ENCODE data around the gene VDAC1.
A peak's percentile ranks its signal among the peaks of the same experiment; 100 is the strongest.
"Not testable (repeated sequence)": the region's sequence is repeated elsewhere in the genome, so short reads cannot be mapped to it uniquely, and the experiment has no call there.

VDAC1 gene

DNA sequence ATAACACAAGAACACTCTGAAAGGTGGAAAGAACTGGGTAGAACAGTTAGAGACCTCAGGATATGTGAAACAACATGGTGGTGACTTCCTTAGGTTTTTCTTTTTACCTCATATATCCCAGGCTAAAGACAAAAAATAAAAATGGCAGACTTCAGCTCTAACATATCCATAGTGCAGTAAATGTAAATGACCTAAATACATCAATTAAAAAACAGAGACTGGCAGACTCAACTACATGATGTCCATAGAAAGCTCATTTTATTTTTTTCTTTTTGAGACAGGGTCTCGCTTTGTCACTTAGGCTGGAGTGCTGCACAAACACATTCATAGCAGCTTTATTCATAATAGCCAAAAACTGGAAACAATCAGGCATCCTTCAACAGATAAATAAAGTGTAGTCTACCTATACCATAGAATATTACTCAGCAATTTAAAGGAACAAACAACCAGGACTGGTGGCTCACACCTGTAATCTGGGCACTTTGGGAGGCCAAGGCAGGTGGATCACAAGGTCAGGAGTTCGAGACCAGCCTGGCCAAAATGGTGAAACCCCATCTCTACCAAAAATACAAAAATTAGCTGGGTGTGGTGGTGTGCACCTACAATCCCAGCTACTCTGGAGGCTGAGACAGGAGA is 41.2 kb downstream of the VDAC1 start:
- DNase-seq = no peak

DNA sequence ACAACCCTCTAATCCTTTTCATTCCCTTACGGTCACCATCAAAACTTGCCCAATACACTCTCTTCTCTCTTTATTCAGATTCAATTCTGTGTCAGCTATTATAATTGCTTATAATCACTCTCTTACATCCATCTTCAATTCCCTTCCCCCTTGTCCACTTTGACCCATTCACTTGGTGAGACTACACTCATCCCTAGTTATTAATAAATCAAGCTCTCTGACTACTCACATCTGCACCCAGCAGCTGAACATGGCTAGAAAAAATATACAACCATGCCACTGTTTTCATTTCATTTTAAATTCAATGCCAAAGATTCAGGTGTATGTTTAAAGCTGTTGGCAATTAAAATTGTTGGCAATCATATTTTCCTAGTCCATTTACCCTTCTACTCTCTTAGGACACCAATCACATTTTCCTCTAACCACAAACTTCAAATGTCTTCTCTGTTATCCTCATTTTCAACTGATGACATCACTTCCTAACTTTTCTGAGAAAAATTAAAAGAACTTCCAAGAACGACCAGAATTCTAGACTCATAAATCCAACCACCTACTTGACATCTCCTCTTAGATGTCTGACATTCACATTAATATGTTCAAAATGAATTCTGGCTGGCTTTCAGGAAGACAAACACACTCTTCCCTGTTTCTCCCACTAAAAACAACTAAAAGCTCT is 41.8 kb downstream of the VDAC1 start:
- DNase-seq = no peak

DNA sequence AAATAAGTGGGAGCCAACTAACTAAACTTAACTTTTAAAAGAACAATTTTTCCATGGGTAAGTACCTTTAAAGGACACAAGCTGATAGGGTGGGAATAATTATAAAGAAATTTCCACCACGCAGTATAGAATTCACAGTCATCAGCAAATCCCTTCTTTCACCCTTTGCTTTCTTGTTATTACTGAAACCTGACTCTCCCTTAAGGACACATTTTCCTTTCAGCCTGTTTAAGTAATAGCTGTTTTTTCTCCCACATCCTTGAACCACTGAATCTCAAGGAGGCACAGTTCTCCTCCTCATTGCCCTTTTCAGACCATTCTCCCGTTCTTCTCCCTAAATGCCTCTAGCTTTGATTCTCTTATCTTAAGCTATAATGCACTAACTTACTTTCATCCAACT is 42.6 kb downstream of the VDAC1 start:
- DNase-seq = no peak

DNA sequence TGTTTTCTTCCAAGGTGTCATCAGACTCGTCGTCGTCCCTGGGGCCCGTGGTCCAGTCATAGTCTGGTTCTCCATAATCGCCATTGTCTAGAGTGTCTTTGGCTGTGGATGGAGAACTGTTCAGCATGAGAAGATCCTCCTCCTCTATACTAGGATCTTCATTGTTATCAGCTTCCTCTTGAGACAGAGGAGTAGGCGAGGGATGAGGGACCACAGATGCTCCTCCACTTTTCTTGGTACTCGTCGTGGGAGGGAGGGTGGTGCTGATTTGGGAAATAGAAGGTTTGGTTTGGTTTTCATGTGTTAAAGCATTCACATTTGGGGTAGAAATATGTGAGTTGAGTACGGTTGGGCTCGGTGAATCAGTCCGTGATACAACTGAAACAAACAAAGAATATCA is 45.1 kb downstream of the VDAC1 start:
- no peak for DNase-seq

DNA sequence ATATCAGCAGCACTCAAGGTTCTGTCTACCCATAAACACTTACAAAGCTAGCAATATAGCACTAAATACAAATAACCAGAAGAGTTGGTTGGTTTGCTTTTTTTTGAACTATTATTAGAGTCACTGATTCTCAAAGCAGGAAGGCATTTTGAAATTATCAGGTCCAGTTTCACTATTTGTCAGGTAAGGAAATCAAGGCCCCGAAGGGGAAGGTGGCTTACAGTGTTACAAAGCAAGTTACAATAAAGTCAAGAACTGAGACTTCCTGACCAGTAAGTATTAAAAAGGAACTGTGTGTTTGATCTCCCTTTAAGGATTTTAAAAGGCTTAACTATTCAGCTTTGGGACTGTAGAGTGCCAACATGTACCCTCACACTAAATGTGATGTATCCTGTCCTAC is 47.2 kb downstream of the VDAC1 start:
- DNase-seq = no peak

DNA sequence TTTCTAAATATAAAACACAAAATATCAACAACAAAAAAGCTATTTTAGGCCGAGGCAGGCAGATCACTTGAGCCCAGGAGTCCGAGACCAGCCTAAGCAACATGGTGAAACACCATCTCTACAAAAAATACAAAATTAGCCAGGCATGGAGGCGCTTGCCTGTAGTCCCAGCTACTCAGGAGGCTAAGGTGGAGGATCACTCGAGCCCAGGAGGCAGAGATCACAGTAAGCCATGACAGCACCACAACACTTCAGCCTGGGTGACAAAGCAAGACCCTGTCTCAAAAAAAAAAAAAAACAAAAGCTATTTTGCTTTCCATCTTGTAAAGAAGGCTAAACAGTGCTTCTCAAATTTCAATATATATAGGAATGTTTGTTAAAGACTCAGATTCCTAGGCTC is 47.7 kb downstream of the VDAC1 start:
- DNase-seq = no peak

DNA sequence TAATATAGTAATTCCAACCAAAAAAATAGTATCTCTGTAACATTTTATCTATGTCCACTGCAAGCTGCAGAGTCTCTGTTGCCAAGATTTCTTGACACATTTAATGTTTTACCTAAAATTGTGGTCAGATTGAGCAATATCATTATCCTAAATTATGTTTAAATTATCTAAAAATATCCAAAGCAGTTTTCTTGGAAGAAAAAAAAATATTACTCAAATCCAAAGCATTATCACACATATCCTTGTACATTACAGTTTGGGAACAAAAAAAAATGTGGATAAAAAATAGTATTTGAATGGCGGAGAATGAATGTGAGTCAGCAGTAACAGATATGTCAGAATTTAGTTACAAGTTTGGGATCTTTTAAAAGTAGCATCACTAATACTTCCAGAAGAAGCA is 48.6 kb downstream of the VDAC1 start:
- not testable (repeated sequence) for DNase-seq

DNA sequence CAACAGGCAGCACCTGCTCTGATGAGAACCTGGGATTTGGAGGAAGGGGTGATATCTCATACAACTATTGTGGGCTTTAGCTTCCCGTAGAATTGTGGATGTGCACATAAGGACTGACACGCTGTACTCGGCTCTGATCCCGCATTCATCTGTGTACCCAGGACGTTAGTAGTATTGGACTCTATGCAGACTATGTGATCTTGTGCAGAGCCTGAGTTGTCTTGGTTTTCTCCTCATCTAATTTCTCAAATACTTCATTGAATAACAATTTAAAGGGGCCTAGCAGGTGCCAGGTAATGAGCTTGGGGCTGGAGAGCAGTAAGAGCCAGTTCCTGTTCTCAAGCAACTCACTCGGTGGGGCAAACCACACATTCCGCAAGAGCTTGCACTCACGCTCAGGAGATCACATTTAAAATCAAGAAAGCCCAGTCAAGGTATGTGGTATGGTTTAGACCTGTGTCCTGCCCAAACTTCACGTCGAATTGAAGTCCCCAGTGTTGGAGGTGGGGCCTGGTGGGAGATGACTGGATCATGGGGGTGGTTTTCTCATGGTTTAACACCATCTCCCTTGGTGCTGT is 51.1 kb downstream of the VDAC1 start:
- no peak for DNase-seq

DNA sequence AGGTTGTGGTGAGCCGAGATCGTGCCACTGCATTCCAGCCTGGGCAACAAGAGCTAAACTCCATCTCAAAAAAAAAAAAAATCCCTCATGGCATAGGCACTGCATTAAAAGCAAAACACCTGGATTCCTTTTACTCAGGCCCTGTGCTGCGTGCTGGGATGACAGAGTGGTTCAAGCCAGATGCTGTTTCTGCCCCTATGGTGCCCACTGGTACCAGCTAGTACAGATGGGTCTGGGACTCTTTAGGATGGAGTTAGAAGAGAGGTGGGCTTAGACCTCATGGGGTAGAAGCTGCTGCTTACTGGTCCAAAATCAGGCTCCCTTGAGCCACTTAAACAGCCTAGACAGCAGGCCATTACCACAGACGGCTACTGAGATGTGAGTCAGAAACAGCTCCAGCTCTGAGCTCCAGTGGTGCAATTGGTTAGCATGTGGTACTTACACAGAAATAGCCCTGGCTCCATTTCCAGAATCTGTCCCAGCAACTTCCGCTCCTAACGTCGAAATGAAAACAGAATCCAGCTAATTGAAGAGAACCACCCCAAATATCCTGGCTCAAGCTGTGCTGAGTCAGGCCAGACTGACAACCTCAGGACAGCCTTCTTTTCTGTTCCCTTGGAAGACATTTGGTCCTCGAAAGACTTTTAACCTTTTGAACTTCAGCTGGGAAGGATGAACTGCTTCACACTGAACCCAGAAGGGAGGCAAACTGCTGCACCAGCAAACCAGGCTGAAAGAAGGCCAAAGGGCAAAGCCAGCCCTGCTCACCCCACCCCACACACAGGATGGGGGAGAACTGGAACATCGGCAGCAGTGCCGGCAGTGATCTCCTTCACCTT is 51.8 kb downstream of the VDAC1 start:
- DNase-seq = no peak

DNA sequence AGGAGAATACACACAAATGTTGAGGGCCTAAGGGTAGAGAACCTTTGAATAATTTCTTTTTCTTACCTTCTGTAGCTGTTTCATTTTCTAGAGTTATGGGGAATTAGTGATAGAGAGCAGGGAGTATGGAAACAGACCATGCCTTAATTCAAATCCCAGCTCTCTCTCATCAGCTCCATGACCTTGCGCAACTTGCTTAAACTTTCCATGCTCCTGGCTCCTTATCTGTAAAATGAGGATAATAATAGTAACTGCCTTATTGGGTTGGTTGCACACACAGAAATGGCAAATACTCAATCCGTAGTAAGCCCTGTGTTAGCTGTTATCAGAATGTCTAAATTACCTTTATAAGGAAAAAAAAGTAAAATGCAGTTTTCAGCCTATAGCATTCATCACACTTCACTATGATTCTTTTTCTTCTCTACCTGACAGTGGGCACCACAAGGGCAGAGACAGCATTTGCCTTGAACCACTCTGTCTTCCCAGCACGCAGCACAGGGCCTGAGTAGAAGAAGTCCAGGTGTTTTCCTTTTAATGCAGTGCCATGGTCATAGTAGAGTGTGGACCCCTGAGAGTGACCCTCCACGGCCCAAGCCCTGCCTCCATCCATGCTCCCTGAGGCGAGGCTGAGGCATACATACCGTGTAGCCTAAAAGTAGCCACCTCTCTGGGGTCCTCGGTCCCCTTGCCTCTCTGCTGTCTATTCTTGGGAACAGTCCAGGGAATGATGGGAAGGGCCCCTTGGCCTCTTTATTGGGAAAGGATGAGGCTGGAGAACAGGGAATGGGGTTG is 53.8 kb downstream of the VDAC1 start:
- DNase-seq = no peak

DNA sequence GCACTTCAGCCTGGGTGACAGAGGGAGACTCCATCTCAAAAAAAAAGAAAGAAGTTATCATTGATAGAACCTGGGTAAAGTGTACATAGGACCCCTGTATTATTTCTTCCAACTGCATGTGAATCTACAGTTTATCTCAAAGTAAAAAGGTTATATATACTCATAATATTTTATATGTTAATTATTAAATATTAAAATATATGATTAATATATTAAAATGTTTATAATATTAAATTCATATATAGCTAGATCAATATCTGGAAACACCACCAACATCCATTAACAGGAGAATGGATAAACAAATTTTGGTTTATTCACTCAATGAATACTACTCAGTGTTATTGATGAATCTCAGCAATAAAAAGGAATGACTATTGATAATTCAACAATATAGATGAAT is 56.1 kb downstream of the VDAC1 start:
- DNase-seq = no peak

DNA sequence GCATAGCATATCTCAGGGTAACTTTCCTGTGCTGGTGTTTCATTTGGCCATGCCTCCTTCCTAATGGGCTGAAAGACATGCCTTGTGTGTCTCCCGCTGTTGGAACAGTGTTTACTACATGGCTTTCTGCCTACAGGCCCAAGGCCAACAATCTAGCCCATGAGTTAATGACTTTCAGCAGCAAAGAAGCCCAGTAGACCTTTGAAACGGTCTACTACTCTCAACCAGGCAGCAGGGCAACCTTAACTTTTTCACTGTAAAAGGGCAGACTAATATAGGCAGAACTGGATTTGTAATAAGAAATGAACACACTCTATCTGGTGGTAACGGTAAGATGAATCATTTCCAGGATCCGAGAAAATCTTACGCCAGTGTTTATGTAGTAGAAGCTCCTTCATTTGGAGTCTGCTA is 57.3 kb downstream of the VDAC1 start:
- no peak for DNase-seq

DNA sequence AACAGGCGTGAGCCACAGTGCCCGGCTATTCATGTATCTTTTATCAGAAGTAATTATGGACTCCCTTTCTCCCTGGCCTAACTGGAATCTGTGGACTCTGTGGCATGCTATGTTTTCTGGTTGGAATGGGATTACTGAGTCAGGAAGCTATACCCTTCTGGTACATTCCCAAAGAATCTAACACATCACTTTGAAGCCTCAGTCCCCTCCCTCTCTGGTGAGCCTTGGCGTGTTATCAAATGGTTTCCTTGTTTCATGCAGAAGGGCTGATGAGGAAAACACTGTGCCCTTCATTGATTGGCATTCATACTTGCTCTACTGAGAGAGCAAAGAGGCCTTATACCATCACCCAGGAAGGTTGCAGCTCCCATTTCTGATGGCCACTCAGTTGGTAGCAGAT is 59.2 kb downstream of the VDAC1 start:
- DNase-seq = no peak

DNA sequence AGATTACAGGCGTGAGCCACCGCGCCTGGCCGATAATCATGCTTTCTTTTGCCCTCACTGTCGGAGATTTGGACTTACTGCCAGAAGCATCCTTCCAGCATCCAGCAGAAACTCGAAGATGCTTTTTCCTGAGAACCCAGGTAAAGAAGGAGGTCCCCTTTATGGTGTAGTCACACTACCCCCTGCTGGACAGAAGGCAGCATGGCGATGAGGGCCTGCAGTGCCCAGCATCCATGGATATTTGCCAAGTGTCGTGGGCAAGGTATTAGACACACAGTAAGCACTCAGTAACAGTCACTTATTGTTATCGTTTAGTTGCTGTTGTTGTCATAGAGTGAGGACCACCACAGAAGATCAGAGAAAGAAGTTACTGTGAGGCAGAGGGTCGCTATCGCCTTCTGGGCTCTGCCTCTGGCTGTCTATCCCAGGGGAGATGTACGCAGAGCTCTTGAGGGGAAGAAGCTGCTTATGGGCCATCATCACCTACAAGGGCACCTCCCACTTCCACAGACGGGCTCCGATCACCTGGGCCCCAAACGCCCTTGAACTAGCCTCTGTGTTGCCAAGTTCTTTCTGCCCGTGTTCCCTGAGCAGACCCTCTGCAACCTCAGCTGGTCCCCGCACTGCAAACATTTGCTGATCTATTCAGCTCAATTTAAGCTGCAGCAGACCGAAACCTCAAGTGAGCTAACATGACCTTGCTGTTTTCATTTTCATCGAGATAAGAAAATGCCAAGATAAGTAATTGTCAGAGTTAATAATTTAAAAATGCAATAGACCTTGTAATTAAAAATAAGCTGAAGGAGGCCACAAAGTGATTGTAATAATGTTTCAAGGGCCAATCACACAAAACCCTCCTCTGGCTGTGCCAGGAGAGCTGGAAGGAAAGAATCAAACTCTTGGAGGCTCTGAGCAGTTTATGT is 60.3 kb downstream of the VDAC1 start:
- peak; percentile 31 for DNase-seq

DNA sequence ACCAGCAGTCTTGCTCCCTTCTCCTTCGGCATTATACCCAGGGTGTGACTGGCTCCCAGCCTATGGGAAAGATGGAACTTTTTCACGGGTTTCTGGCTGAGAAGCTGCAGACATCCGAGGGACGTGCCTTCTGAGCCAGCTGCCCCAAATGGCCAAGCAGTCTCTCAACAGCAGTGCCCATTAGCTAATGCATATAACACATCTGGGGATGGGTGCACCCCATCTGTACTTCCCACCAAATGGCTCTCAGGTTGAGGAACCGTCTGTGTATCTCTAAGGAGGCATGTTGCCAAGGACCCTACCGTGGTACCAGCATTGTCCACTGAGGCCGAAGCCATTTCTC is 61.3 kb downstream of the VDAC1 start:
- DNase-seq = no peak

DNA sequence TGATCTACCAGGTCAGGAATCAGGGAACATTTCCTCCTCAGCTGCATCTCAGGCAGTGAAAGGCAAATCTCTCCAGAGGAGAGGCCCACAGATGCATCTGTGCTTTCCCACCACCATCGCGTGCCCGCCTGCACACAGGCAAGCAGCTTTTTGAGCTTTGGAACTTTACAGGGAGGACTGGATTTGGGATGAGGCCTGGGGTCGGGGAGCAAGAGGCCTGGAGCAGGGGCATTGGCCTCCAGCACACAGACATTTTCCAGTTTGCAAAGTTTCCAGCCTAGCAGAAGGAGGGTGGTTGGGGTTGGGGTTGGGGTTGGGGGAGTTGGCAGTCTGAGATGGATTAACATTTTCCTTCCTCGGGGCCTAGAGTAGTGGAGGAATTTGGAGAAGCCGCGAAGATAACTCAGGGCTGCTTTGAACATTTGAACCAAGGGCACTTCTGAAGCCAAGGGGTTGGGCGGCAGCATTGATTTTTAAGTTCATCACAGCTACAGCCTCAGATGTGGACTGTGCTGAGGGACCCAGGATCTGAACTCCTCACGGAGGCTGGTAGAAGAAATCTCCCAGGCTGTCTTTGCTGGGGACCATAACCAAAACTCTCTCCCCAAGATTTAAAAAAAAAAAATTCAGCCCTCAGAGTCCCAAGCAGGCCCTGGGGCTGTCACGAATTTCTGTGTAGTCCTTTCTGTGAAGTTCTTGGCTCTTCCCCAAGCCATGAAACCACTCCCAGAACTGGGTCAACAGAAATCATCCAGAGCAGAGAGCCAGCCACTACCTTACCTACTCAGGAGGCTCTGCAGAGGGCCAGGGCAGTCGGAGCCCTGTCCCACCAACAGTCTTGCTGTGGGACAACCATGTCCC is 61.9 kb downstream of the VDAC1 start:
- no peak for DNase-seq

DNA sequence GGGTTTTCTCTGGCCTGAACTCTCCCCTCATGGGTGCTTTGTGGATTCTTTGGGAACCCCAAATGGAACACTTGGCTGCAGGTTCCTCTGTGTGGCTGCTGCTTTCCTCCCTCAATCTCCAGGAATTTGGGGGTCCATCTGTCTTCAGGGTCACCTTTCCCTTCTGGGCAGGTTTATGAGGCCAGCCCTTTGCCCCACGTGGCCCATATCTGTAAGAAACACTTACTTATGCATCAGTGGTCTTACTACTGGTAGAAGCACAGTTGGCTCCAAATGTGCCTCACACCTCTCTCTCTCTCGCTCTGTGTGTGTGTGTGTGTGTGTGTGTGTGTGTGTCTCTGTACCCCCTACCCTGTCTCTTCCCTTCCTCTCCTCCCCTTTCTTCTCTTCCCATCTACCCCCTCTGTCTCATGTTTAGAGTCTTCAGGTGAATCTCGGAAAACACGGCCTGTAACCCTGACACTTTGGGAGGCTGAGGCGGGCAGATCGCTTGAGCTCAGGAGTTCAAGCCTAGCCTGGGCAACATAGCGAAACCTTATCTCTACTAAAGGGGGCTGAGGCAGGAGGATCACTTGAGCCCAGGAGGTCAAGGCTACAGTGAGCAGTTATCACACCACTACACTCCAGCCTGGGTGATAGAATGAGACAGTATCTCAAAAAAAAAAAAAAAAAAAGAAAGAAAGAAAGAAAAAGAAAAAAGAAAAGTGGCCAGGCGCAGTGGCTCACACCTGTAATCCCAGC is 63.1 kb downstream of the VDAC1 start:
- no peak for DNase-seq

DNA sequence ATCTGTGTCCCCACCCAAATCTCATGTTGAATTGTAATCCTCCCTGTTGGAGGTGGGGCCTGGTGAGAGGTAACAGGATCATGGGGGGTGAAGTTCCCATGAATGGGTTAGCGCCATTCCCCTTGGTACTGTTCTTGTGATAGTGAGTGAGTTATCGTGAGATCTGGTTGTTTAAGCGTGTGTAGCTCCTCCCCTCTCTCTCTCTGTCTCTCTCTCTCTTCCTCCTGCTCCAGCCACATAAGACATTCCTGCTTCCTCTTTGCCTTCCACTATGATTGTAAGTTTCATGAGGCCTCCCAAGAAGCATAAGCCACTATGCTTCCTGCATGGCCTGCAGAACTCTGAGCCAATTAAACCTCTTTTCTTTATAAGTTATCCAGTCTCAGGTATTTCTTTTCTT is 65.1 kb downstream of the VDAC1 start:
- no peak for DNase-seq

DNA sequence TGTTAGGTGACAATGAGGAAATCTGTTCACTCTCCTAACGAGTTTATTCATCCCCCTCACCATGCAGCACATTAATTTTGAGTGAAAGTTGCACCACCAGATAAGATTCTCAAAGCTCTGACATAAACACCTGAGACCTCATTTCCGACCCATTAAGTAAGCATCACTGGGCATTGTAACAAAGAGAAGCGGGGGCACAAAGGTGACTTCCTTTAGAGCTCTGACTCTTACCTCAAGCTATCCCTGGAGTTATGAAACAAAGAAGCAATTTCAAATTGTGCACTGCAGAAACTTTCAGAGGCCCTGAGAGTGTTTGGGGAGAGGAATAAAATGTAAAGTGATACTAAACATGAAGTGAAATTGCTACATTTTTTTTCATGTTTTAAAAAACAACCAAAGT is 65.8 kb downstream of the VDAC1 start:
- DNase-seq = no peak

All from CD4-positive, alpha-beta T cell treated with Interleukin-6 for 4 hours (primary cell).